Stimulated activated CD4-positive, alpha-beta T cell treated with anti-CD3 and anti-CD28 coated beads, Interleukin-4, amount 100 ng/mL, for 1 hour (primary cell): ENCODE data around the gene CLDN10.
"Not testable (repeated sequence)": the region's sequence is repeated elsewhere in the genome, so short reads cannot be mapped to it uniquely, and the experiment has no call there.

Source experiments
- DNase-seq: peaks from one replicate; pipeline ENCODE4 v3.0.0-alpha.2; 2020

Gene CLDN10, protein sequence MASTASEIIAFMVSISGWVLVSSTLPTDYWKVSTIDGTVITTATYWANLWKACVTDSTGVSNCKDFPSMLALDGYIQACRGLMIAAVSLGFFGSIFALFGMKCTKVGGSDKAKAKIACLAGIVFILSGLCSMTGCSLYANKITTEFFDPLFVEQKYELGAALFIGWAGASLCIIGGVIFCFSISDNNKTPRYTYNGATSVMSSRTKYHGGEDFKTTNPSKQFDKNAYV

DNA sequence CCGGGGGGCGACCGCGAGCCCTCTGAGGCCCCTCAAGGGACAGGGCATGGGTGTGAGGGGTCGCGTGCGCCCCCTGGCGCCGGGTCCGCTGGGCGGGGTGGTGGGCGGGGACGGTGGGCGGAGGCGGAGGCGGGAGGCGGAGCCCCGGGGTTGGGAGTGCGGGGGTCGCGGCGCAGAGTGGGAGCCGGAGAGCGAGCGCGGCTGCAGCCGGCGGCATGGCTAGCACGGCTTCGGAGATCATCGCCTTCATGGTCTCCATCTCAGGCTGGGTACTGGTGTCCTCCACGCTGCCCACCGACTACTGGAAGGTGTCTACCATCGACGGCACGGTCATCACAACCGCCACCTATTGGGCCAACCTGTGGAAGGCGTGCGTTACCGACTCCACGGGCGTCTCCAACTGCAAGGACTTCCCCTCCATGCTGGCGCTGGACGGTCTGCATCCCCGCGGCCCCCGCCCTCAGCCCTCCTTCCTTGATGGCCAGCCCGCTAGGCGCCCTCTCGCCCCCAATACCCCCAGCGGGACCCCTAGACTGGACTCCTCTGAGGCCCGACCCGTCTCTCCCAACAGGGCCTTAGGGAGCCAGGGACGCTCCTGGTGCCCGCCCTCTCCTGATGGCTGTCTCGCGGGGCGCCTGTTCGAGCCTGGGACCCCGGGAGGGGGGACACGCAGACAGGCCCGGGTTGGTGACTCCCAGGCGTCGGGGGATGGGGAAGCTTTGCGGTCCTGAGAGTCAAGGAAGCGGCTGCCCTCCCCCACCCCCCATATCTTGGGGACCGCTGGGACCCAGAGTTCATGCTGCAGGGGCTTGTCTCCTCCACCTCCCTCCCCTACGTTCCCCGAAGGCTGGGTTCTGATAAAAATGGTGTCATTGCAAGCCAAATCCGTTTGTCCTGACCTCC, at the start of gene CLDN10:
Gene CLDN10, plus strand, starts transcription at position 182 of the 903 bp plus-strand sequence. Its CDS starts 34 bp downstream, at position 216.
- no peak for DNase-seq

DNA sequence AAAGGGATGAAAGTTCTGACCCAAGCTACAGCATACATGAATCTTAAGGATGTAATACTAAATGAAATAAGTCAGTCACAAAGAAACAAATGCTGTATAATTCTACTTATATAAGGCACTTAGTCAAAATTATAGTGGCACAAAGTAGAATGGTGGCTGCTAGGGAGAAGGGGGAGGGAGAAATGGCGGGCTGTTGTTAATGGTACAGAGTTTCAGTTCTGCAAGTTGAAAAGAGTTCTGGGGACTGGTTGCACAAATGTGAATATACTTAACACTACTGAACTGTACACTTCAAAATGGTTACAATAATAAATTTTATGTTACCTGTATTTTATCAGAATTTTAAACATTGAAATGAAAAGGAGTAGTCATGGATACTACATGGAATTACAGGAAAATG, 48.9 kb upstream of the CLDN10 start:
- DNase-seq: no peak

DNA sequence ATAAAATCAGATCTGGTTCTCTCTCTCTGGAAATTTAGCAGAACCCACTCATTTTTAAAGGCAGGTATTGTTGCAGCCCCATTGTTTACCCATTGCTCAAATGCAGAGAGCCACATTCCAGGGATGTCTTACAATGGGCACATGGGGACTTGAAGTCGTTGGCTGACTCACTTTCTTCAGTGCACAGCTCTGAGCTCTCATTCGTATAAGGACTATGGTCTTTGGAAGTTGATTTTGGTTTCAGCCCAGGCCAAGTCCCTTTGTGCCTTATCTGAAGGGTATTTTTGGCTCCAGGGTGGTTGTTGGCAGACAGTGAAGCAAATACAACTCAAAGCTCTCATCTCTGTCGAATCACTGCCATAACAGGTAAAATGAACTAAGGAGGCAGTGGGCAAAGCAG, 47.3 kb upstream of the CLDN10 start:
- no peak for DNase-seq

DNA sequence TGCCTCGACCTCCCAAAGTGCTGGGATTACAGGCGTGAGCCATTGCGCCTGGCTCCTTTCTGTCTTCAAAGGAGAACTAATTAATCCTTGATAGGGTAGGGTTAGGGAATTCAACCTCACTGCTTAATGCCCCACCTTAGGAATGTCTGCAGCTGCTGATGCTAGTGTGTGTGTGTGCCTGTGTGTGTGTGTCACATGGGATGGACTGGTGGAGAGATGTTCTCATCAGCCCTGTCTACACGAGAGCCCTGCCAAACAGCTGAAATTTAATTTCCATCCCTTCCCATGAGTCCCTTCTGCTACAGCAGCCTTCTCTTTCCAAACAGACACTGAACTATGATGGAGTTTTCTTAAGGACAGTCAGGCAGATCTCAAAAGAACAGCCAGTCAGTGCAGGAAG, 46.5 kb upstream of the CLDN10 start:
- no peak for DNase-seq

DNA sequence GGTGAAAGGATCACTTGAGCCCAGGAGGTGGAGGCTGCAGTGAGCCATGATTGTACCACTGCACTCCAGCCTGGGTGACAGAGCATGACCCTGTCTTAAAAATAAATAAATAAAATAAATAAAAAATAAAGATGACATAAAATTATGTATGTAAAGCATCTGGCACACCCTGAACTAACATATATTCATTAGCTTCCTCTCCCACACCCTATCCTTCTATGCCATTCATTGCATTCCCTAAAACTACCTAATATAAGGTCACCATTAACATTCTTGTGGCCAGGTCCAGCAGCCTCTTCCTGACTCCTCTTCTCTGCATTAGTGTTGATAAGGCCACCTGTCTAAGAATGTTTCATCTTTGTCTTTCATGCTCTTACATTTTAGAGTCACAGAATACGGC, 44.5 kb upstream of the CLDN10 start:
- DNase-seq: no peak

DNA sequence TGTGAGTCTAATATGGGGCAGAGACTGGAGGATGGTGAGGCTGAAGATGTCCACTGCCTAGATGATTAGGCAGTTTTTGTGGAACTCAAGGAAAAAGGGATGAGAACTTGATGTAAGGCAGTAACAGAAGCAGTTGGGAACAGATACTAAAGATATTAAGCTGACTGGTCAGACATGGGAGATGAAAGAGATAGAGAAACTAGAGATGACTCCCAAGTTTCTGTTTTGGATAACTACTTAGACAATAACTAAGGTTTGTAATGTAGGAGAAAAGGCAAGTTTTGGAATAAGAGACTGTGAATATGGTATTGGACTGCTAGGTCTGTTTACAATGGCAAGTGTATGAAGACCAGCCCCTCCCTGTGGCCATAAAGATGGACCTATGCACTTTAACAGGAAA, 43.5 kb upstream of the CLDN10 start:
- DNase-seq: no peak

DNA sequence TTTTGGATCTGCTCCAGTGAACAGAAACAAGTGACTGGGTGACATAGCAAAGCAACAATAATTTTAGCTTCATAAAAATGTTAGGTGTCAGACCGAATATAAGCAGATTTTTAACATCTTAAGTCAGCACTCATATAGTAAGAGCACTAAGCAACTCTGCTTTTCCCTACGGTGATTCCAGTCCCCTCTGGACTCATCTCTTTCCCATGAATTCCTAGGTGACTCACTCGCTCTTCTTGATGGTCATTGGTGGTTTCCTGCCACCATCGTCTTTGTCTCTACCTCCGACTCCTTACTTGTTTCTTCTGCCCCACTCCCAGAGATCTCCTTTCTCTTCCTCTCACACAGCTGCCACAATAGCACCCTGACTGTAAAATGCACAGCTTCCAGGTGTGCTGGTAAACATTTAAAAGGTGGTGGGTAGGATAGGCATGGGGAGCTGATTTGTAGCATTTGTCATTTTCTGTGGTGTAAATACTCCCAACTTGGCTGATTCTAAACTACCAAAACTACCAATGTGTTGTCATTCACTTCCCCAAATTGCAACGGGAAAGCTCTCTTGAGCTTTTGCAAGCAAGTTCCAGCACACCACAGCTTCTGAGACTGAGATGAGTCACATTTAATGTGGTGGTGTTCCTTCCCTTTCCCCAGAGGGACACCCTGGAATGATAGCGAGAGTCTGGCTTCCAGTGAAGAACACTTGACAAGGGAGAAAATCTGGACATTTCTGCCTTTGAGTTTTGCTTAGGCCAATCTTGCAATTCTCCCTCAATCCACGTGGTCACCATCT, 42.8 kb upstream of the CLDN10 start:
- no peak for DNase-seq

DNA sequence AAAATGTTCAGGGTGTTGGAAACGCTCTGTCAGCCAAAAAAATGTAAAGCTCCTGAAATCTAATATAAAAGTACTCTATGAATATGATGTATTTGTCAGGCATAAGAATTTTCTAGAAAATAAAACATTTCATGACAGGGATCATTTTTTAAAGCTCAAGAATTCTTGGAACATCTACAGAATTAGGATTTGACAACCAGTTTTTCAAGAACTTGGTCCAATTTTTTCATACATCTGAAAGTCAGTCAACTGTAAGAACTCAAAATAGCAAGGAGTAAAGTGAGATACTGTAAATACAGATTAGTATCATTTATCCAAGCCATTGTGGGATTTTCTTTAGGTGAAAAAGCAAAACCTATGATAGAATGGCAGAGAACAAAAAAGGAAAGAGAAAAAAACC, 41.6 kb upstream of the CLDN10 start:
- DNase-seq: no peak

DNA sequence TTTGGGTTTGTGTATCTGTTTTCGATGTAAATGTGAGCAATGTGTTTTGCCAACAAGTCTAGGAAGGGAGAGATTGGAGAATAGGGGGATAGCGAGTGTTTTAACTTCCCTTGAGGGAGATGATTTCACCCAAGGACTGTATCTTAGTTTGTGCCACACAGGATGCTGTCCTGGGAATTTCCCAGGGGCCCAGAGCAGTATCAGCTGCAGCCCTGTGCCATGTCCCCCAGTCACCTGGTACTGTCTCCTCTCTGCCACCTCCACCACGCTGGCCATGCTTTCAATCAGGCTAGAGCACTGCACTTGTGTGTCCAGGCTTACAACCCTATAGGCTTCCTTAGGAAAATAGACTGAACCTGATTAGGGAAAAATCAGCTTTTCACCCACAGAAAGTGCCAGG, 40.1 kb upstream of the CLDN10 start:
- DNase-seq: no peak

DNA sequence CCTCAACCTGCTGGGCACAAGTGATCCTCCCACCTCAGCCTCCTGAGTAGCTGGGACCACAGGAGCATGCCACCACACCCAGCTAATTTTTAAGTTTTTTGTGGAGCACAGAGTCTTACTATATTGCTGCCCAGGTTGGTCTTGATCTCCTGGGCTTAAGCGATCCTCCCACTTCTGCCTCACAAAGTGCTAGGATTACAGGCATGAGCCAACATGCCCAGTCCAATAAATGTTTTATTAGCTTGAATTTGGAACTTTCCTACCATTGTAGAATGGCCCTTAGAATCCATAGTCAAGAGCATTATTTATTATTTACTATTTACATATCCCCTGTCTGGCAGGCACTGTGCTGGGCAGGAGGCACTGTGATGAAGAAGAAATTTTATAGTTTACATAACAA, 39.6 kb upstream of the CLDN10 start:
- DNase-seq: no peak

DNA sequence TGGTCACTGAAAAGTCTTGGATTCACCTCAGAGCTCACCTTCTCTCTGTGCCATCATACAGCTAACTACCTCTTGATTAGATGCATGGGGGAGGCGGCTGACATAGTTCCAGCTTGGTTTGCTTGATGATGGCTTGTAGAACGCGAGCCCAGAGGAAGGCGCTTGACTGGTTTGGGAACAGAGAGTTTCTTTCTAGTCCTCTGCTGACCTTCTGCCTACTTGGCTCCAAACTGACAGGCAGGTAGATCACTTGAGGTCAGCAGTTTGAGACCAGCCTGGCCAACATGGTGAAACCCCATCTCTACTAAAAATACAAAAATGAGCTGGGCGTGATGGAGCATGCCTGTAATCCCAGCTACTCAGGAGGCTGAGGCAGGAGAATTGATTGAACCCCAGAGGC, 36.9 kb upstream of the CLDN10 start:
- not testable (repeated sequence) for DNase-seq

DNA sequence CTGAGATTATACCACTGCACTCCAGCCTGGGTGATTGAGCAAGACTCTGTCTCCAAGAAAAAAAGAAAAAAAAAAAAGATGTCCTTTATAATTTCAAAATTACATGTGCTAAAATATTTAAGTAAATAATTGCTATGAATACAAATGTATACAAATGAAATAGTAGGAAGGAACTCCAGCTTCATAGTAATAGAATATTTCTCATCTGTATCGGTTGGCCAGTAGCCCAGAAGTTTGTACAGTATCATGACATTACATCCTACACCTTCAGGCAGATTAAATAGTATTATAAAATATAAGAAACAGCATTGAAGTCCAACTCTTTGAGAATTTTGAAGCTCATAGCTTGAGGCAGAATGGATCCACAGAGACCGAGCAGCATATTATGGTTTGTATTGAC, 36.5 kb upstream of the CLDN10 start:
- no peak for DNase-seq

DNA sequence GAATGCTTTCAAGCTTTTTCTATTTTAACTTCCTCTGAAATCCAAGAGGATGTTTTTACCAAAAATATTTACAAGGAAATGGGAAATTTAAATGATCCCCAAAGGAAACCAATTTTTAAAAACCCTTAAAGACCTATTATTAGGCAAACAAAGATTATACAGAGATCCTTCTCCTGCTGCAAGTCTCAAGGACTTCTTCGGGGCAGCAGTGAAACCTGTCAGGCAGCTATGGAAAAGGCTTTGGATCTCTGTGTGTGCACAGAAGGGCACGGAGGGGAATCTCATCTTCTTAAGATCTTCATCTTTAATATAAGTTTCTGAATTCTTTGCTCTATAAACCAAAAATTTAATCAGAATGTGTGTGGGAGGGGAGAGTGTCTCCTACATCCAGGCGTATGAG, 36.0 kb upstream of the CLDN10 start:
- DNase-seq: no peak

DNA sequence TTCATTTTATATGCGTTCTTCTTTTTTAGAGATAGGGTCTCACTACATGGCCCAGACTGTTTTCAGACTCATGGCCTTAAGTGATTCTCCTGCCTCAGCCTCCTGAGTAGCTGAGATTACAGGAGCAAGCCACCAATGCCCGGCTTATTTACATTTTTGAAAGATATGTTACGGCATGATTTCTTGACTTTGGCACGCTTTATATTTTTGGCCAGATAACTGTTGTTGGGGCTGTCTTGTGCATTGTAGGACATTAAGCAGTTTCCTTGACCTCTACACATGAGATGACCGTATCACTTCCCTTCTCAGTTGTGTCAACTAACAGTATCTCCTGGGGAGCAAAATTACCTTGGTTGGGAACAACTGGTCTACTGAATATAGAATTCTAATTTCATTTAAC, 28.9 kb upstream of the CLDN10 start:
- no peak for DNase-seq

DNA sequence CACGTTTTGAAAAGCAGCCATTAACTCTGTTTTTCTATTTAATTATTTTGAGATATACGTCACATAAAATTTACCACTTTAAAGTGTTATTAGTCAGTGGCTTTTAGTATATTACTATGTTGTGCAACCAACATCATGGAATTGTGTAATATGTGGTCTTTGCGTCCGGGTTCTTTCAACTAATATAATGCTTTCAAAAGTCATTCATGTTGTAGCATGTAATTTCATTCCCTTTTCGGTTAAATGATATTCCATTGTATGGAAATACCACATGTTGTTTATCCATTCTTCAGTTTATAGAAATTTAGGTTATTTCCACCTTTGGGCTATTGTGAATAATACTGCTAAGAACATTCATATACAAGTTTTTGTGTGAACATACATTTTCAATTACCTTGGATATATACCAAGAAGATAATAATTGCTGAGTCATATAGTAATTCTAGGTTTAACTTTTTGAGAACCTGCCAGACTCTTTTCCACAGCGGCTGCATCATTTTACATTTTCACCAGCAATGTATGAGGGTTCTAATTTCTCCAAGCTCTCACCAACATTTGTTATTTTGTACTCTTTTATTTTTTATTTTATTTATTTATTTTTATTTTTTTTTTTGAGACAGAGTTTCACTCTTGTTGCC, 28.1 kb upstream of the CLDN10 start:
- no peak for DNase-seq

DNA sequence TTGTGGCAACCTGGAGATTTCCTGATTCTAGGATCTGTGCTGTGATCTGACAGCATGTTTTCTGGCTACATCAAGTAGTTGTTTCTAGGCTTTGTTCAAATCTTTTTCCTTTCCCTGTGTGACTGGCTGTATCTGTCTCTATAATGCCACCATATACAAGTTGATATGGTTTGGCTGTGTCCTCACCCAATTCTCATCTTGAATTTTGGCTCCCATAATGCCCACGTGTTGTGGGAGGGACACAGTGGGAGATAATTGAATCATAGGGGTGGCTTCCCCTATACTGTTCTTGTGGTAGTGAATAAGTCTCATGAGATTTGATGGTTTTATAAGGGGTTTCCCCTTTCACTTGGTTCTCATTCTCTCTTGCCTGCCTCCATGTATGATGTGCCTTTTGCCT, 24.6 kb upstream of the CLDN10 start:
- DNase-seq: no peak

DNA sequence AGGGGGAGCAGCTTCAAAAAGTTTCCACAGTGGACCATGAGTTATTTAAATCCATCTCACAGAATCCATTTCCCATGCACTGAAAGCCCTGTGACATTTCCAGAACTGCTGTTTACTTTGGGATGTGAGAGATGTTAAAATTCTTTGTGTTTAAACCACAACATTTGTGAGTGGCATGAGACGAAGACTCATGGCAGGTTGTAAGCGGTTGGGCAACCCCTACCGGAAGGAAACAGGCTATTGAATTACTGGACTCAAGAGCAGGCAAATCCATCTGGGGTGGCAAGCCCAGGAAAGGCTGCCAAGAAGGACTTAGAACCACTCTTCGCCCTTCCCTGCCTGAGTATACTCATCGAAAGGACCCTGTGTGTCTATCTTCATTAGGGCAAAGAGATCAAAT, 22.3 kb upstream of the CLDN10 start:
- no peak for DNase-seq

DNA sequence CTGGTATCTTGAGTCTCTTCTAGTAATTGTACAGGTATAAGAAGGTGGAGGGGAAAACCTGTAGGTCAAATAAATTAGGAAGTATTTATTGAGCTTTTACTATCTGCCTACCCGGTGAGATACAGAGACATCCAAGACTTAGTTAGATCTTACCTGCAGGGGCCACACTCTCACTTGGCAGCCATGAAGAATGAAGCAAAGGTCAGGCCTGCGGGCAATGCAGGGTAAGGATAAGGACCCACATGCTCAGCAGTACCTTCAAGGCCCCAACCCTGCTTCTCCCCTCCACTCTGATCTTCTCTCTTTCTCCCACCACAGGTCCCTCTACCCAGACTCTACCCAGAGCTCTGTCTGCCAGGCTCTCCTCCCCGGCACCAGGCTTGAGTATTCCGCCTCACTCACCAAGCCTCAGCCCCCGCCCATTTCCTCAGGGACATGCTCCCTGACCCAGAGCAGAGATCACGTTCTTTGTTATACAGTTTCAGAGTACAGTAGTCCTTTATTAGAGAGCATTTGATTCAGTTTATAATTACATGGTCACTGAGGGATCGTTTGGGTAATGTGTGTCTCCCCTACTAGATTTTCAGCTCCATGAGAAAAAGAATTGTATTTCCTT, 18.9 kb upstream of the CLDN10 start:
- no peak for DNase-seq

DNA sequence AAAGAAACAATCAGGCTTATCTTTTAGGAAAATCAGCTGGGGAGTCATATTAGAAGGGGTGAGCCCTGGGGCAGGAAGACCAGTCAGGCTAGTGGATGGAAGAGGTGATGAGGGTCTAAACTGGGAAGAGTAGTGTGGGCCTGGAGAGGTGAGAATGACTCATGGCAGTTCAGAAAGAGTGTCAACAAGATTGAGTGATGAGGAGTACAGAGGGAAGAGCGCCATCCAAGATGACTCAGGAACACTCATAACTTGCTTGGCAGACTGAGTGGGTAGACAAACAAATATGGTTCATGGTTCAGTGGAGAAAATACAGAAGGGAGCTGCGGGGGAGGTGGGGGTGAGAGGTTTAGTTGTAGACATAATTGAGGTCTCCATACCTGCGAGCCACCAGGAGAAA, 17.3 kb upstream of the CLDN10 start:
- DNase-seq: no peak

DNA sequence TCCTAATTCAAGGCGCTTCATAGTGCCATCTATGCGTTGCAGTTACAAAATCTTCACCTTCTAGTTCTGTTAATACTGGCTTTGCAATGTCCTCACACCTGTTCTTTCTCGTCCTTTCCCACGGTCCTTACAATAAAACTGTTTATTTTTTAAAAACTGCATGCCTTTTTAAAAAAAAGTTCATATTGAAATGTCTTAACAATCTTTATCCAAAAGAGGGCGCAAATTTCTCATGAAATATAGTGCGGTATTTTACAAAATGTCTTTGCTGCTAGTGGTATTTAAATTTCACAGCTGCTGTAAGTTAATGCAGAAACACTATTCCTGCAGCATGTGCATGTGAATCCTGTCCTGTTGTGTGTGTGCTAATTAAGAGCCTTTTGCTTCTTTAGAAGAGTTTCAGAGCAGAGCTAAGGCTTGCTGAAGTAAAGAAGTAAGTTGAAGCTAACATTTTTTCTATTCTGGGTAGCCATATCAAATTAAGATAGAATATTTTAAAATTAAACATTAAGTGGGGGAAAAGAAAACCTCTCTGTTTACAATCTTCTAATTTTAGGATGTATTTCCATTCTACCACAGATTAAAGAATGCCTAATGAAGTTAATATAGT, 15.8 kb upstream of the CLDN10 start:
- no peak for DNase-seq

DNA sequence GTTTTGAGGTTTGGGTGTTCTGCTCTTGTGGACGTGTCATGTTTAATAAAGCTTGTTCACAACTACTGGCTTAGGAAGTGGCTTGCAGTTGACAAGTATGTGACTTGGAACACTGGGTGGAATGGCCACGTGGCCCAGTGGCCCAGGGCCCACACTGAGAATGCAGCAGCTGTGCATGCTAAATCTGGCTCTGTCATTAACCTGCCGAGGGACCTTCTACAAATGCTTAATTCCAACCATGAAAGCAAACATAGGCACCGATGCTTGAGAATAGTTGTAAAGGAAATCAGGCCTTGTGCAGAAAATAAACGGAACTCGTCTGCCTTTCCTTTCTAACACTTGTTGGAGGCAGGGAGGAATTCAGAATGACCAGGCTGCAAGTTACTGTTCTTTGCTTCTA, 11.6 kb upstream of the CLDN10 start:
- no peak for DNase-seq

DNA sequence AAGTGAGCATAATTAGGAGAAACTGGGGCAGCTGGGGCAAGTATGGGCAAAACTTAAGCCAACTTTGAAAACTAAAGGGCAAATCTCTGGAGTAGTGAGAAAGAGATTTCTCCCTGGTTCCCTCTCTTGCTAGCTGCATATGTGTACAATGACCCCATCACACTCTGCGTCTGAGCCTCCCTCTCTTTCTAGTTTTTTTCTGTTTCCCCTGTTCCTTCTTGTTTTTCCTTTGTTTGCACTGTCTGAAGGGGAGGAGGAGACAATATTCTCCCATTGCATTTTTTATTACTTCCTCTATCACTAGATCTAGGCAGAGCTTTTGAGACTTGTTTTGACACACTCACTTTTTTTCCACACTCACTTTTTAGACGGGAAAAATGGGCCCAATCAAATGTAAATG, 11.2 kb upstream of the CLDN10 start:
- no peak for DNase-seq
